Natural killer cell treated with Interleukin-12 subunit alpha and Interleukin-12 subunit beta and Interleukin-15 and Interleukin-18, amount 100 ng/mL, for 72 hours (primary cell): ENCODE measurements around the gene SLC22A23. TPM values are rescaled to one million over a fixed set of nuclear protein-coding genes. Genes with fewer than 3 reads are reported as not detected.

ENCODE experiments used
- ATAC-seq, 2 donors: fragments of 150-1000 bp; cut with Tn5 transposase in 1 of 2; sonication (Bioruptor Pico), chemical (Tn5 transposase) in 1 of 2; 2 replicates each; pipeline ENCODE4 v1.10.0; 2021
- DNase-seq: peaks from one replicate; pipeline ENCODE4 v3.0.0; 2022; ENCODE audit warnings: low spot score
- H3K27ac Mint-ChIP-seq, 2 donors: 1 replicate in 1 of 2; 2 replicates in 1 of 2; pipeline ENCODE4 v1.8.0; 2022; ENCODE audit warnings: mixed read lengths in 2 of 2, mild to moderate bottlenecking in 1 of 2, moderate library complexity in 1 of 2
- H3K27me3 Mint-ChIP-seq, 2 donors: 1 replicate in 1 of 2; 2 replicates in 1 of 2; pipeline ENCODE4 v1.8.0; 2022; ENCODE audit warnings: mixed read lengths in 2 of 2
- H3K36me3 Mint-ChIP-seq: one replicate; pipeline ENCODE4 v1.8.0; 2022; ENCODE audit warnings: mixed read lengths
- H3K4me1 Mint-ChIP-seq, 2 donors: 1 replicate in 1 of 2; 2 replicates in 1 of 2; pipeline ENCODE4 v1.8.0; 2022; ENCODE audit warnings: low read depth in 2 of 2, mixed read lengths in 2 of 2, mild to moderate bottlenecking in 1 of 2
- H3K4me3 Mint-ChIP-seq: one replicate; pipeline ENCODE4 v1.8.0; 2022; ENCODE audit warnings: mixed read lengths
- H3K9me3 Mint-ChIP-seq: 2 replicates; pipeline ENCODE4 v1.8.0; 2022; ENCODE audit warnings: mixed read lengths
- total RNA-seq, 2 donors: library from RNA; stranded (reverse); gene quantifications; one replicate each; pipeline ENCODE4 v1.2.3, GENCODE V29; 2022

SLC22A23 gene
- total RNA-seq, 2 donors from 2014 or later, result 0.11 to 0.14 TPM

DNA sequence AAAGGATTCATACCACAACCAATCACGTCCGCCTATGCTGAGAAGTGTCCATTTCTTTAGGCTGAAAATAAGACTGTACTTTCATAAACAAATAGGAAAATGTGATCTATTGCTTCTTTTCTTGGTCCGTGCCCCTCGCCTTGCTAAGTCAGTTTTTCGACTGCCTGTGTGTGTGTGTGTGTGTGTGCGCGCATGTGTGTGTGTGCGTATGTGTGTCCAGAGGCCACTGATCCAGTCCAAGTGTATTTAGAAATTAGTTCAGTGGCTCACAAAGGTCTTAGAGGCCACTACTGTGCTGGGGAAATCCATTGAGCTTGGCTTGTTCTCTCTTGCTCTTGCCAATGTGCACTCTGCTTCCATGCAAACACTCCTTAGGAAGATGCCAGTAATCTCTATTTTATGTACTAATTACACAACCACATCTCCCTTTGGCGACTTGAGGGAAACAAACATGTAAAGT is 50.5 kb downstream of the SLC22A23 start:
- Mint-ChIP-seq H3K4me1 (peaks cover 0 to 4% of the 10 kb centered on the region in 2 donors), H3K9me3 (no peaks in the 10 kb centered on the region), H3K27ac (no peak overlapping the region), H3K27me3 (peaks cover 13 to 32% of the 10 kb centered on the region in 2 donors), H3K4me3 (no peak overlapping the region), H3K36me3 (no peaks in the 10 kb centered on the region)
- no peak for ATAC-seq
- DNase-seq, result no peak

DNA sequence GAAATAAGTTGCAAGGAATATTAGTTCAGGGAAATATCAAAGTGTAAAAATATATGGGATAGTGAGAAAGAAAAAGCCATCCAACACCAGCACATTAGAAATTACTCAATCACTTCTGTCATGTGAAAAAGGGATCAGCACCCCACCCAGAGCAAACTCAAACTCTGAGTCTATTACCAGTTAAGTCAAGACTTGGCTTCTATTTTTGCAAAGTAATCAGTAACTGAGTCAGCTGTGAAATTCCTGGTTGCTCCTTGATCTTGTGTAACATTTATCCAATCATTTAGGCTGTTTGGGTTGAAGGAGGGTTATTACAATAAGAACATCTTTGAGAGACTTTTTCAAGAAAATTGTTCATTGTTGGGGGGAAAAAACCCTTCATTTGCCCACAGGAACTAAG is 51.2 kb downstream of the SLC22A23 start:
- H3K27me3 Mint-ChIP-seq, result peaks cover 13 to 27% of the 10 kb centered on the region in 2 donors
- H3K36me3 Mint-ChIP-seq, result no peaks in the 10 kb centered on the region
- H3K27ac Mint-ChIP-seq, result no peak overlapping the region

DNA sequence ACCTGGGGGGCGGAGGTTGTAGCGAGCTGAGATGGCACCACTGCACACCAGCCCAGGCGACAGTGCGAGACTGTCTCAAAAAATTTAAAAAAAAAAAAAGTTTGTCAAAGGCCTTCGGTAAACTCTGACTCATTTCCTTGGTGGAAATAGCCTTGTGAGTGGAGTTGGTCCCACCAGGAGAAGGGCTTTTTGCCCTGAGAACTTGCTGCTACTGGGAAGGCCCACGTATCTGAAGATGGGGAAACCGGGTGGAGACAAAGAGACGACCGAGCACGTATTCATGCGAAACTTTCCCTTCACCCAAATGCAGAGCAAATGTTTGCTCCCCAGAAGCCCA is 51.7 kb downstream of the SLC22A23 start:
- Mint-ChIP-seq H3K27ac (no peak overlapping the region), H3K27me3 (peaks cover 13 to 26% of the 10 kb centered on the region in 2 donors), H3K9me3 (no peaks in the 10 kb centered on the region), H3K36me3 (no peaks in the 10 kb centered on the region), H3K4me1 (no peaks in the 10 kb centered on the region), H3K4me3 (no peak overlapping the region)
- DNase-seq (no peak), ATAC-seq (no peak)

More for the DNA sequence above, 51.2 kb downstream of the SLC22A23 start:
- H3K4me3 Mint-ChIP-seq, result no peak overlapping the region
- DNase-seq (no peak), ATAC-seq (no peak)
- H3K4me1 Mint-ChIP-seq, result no peaks in the 10 kb centered on the region
- H3K9me3 Mint-ChIP-seq, result no peaks in the 10 kb centered on the region

DNA sequence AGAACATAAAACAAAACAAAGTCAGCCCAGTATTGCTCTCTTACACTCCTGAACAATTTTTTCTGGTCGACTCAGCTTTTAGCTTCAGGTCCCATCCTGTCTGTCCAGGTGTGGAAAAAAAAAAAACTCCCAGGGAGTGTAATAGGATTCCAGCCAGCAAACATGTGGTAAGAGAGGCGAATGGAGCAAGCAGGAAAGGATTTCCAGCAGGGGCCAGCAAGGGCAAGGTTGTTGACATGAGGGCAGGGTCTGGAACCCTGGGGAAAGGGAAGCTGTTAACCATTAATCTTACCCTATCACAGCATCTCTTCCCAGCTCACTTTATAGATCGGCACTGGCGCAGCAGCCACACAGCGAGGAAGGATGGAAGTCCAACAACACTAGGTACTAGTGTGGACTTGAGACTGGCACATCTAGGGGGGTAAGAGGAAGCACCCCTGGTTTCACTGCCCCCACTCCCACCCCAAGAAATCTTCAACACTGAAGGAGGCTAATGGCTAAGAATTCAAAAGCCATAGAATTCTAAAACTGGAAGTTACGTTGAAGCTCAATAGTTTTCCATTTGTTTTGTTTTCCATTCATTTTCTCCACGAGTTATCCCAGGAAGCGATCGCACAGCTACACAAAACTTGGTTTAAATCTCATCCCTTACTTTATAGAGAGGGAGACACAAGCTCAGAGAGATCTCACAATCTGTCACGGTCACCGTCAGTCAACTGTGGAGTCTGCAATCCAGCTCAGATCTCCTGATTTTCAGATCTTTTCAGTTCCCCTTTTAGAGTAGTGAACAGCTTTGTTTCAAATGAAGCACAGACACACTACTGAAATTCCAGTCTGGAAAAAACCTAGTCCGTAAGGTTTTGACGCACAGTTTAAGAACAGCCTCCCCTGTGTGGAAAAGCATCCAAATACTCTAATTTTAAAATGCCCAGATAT is 53.3 kb downstream of the SLC22A23 start:
- Mint-ChIP-seq H3K27me3 (peaks cover 13 to 19% of the 10 kb centered on the region in 2 donors), H3K9me3 (no peaks in the 10 kb centered on the region), H3K36me3 (no peaks in the 10 kb centered on the region), H3K4me1 (no peaks in the 10 kb centered on the region), H3K4me3 (no peak overlapping the region), H3K27ac (no peak overlapping the region)
- ATAC-seq (no peak), DNase-seq (no peak)

DNA sequence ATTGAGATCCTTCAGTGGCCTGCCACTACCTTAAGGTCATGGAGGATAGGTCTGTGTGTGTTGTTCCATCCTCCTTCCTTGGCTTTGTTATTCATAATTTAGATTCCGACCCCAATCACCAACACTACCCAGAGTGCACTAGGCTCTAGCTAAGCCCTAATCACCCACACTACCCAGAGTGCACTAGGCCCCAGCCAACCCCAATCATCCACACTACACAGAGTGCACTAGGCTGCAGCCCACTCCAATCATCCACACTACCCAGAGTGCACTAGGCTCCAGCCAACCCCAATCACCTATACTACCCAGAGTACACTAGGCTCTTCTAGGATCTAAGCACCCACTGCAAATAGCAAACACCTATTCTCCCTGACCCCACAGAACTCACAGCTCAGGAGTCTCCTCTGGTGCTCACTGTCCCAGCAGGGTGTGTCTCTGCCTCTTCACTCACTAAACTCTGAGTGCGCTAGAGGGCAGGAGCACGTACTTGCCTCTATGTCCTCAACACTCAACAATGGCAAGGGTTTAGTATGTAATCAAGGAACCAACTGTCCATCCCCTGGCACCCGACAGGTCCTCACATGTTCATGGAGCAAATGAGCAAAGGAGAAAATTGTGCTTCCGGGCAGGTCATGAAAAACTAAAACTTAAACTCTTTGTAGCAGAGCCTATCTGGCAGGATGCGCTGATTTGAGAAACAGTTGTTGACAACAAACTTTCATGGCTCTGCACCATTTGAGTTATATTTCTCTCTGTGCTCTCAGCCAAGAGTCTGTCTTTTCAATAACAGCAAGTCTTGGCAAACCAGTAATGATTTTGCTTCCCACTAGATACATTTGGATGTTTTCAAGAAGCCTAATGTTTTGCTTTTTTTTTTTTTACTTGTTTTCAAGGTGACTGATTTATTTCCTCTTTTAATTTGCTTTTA is 54.3 kb downstream of the SLC22A23 start:
- H3K4me3 Mint-ChIP-seq, result no peak overlapping the region
- H3K4me1 Mint-ChIP-seq, result no peaks in the 10 kb centered on the region
- no peaks in the 10 kb centered on the region for H3K36me3 Mint-ChIP-seq
- DNase-seq (no peak), ATAC-seq (peak; percentile 60 to 67)
- no peaks in the 10 kb centered on the region for H3K9me3 Mint-ChIP-seq
- H3K27ac Mint-ChIP-seq, result no peak overlapping the region
- H3K27me3 Mint-ChIP-seq, result peaks cover 11 to 17% of the 10 kb centered on the region in 2 donors

DNA sequence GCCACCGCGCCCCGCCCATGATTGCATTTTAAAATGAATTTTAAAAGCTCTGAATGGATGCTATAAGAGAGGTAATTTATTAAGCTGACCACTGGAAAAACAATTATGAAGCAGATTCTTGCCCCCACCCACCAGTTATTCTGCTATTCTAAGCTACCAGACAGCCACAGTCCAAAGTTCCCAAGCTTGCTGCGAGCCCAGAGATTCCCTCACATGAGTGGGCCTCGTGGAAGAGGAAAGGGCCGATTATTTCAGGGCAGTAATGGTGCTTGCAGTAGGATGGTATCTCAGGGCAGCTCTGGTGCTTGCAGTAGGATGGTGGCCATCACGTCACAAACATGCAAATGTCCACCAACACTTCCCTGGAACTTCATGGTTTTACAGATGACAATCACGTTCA is 56.7 kb downstream of the SLC22A23 start:
- H3K4me3 Mint-ChIP-seq, result no peak overlapping the region
- H3K27me3 Mint-ChIP-seq, result peaks cover 9 to 11% of the 10 kb centered on the region in 2 donors
- ATAC-seq (no peak), DNase-seq (no peak)
- H3K27ac Mint-ChIP-seq, result no peak overlapping the region
- no peaks in the 10 kb centered on the region for H3K9me3 Mint-ChIP-seq
- no peaks in the 10 kb centered on the region for H3K4me1 Mint-ChIP-seq
- H3K36me3 Mint-ChIP-seq, result no peaks in the 10 kb centered on the region

DNA sequence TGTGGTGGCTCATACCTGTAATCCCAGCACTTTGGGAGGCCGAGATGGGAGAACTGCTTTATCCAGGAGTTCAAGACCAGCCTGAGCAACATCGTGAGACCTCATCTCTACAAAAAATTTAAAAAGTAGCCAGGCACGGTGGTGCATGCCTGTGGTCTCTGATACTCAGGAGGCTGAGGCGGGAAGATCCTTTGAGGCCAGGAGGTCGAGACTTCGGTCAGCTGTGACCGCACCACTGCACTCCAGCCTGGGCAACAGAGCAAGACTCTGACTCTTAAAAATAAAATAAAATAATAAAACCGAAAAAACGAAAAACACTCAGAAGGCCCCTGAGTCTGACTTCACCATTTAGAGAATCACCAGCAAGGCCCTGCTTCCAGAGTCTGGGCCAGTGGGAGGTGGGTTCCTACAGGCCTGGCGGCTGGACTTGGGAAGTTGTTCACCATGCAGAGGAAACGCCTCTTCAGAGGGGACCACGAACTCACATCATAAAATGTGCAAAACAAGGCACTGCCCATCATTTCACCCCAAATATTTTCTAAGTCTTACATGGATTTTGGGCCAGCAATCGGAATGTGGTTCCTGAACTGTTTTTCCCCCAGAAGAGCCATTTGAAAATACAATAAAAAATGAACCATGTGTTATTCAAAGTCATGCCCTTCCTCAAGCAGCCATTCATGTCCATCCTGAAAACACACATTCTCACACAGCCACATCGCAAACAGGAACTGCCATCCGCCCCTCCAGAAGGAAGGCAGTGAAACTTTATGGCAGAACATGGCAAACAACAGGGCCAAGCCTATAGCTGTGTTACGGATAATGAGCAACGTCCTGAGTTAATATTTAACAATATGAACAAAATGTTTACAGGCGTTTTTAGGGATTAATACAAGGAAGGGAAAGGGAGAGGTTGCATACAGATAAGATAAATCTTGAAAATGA is 57.8 kb downstream of the SLC22A23 start:
- Mint-ChIP-seq H3K36me3 (no peaks in the 10 kb centered on the region), H3K9me3 (no peaks in the 10 kb centered on the region), H3K4me3 (no peak overlapping the region), H3K27ac (no peak overlapping the region), H3K27me3 (peaks cover 6 to 11% of the 10 kb centered on the region in 2 donors), H3K4me1 (no peaks in the 10 kb centered on the region)
- DNase-seq (no peak), ATAC-seq (no peak)

DNA sequence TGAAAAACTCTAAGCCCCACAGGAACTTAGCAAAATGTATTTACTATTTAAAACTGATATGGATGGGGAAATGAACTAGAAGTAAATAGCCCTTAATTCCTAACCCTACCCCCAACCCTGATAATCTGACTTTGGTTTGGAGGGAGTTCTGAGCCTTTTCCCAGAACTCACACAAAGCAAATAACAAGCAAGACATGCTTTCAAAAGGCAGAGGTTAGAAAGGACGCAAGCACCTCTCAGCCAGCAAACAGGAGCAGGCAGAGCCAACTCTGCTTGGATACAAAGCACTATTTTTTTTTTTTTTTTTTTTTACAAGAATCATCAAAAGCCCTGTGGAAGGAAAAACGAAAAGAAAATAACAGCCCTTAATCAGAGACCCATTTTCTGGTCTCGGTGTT is 58.7 kb downstream of the SLC22A23 start:
- H3K27me3 Mint-ChIP-seq, result peaks cover 0 to 11% of the 10 kb centered on the region in 2 donors
- H3K36me3 Mint-ChIP-seq, result no peaks in the 10 kb centered on the region
- no peak overlapping the region for H3K4me3 Mint-ChIP-seq
- no peaks in the 10 kb centered on the region for H3K9me3 Mint-ChIP-seq
- H3K4me1 Mint-ChIP-seq, result no peaks in the 10 kb centered on the region
- ATAC-seq (no peak), DNase-seq (no peak)
- H3K27ac Mint-ChIP-seq, result no peak overlapping the region

DNA sequence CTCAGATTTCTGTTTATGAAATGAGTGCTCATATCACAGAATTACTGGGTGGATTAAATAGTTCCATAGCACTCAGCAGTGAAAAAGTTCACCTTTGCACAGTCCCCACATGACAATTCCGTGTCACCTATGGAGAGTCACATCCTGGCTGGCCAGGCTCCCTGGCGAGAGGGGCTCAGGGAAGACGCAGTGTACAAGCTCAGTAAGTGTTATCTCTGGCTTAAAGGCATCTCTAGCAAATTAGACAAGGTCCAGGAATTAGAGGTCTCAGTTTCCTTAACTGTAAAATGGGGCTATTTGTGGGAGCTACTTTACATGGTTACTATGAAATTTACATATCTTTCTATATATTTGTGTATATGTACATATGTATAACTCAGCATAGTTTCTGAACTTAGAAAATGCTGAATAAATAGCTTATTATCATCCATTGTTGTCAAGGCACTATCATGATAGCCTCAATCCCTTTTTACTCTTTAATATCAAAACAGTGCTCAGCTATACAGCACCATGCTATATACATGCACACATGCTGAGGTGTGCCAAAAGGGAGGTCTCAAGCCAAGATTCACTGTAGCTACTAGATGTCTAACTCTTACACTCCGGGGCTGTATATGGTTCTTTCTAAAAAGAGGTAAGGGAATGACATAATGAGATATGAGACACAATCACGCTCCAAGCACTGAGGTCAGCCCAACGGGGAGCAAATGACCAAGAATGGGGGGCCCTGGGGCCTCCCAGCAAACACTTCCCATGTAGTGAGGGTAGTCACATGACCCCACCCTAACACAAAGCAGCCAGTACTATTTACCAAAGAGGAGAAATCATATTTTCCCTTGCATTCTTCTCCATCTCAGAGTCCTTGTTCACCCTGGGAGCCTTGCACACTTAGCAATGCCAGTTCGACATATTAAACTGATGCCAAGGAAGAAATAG is 59.4 kb downstream of the SLC22A23 start:
- Mint-ChIP-seq H3K27ac (no peak overlapping the region), H3K27me3 (peaks cover 0 to 10% of the 10 kb centered on the region in 2 donors), H3K36me3 (no peaks in the 10 kb centered on the region), H3K9me3 (no peaks in the 10 kb centered on the region), H3K4me3 (no peak overlapping the region), H3K4me1 (no peaks in the 10 kb centered on the region)
- ATAC-seq (no peak), DNase-seq (no peak)

DNA sequence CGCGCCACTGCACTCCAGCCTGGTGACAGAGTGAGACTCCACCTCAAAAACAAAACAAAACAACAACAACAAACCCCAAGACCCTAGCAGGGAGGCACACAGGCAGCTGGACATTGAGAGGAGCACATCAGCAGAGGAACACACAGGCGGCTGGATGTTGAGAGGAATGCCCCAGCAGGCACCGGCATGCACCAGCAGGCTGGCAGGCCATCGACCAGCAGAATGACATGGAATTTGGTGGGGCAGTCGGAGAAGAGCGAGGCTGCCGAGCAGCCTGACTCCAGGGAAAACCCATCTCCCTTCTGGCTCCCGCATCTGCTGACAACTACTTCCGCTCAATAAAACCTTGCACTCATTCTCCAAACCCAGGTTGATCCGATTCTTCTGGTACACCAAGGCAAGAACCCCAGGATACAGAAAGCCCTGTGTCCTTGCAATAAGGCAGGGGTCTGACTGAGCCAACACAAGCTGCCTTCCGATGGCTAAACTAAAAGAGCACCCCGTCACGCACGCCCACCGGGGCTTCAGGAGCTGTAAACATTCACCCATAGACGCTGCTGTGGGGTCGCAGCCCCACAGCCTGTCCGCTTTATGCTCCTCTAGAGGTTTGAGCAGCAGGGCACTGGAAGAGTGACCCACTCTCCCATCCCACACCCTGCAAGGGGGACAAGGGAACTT is 60.2 kb downstream of the SLC22A23 start:
- Mint-ChIP-seq H3K36me3 (no peaks in the 10 kb centered on the region), H3K27me3 (peaks cover 0 to 2% of the 10 kb centered on the region in 2 donors), H3K4me1 (no peaks in the 10 kb centered on the region), H3K9me3 (no peaks in the 10 kb centered on the region), H3K27ac (no peak overlapping the region), H3K4me3 (no peak overlapping the region)
- DNase-seq, result no peak
- no peak for ATAC-seq

DNA sequence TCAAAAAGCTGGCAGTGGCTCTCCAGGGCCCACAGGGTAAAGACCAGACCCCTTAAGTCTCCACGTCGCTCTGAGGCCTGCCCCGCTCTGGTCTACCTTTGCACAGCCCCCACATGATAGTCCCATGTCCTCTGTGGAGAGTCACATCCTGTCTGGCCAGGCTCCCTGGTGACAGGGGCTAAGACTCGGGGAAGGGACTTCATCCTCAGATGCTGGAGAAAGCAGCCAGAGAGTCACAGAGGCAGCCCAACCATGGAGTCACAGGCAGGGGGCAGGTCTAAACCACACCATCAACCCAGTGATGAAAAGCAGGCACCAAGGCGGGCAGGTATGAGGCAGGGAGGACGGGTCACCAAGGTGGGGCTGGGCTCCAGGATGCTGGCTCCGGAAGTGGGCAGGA is 62.2 kb downstream of the SLC22A23 start:
- Mint-ChIP-seq H3K36me3 (no peaks in the 10 kb centered on the region), H3K4me1 (no peaks in the 10 kb centered on the region), H3K4me3 (no peak overlapping the region), H3K27me3 (no peaks in the 10 kb centered on the region), H3K9me3 (no peaks in the 10 kb centered on the region), H3K27ac (no peak overlapping the region)
- no peak for DNase-seq
- peak in 1 of 2 donors; percentile 9 for ATAC-seq

DNA sequence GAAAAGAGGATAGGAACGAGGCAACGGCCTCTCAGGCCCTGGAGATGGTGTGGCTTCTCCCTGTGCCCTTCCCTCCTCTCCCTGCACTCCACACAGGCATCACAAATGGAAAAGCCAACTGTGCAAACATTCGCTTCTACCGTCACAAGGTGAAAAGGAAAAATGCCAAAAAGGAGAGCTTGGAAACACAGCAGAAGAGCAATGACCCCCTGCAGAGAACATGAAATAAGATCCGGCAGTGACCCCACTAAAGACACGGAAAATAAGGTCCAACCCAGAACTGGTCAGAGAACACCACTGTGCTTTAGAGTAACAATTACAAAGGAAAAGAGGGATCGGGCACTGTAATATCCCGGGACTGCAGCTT is 63.0 kb downstream of the SLC22A23 start:
- no peak overlapping the region for H3K27ac Mint-ChIP-seq
- no peaks in the 10 kb centered on the region for H3K36me3 Mint-ChIP-seq
- DNase-seq (no peak), ATAC-seq (no peak)
- no peaks in the 10 kb centered on the region for H3K27me3 Mint-ChIP-seq
- no peaks in the 10 kb centered on the region for H3K4me1 Mint-ChIP-seq
- H3K4me3 Mint-ChIP-seq, result no peak overlapping the region
- no peaks in the 10 kb centered on the region for H3K9me3 Mint-ChIP-seq
